ENCODE results near the gene BCL7C.
A peak's percentile ranks its signal among the peaks of the same experiment; 100 is the strongest.

Gene BCL7C

GRCh38 chr16:30925632-30925987 lies 31.7 kb upstream of the BCL7C start:
- Histone ChIP-seq H3K4me3 (ENCODE audit: low read length) (no peak overlapping the region), H3K9me3 (ENCODE audit: control insufficient read depth, insufficient read depth, low read length) (no peaks in the 10 kb centered on the region), H3K27ac (ENCODE audit: low read depth, low read length) (no peak overlapping the region), H3K36me3 (ENCODE audit: control insufficient read depth, low read length) (peaks cover 29% of the 10 kb centered on the region), H3K4me2 (ENCODE audit: low read length) (no peak overlapping the region), H4K20me1 (ENCODE audit: control insufficient read depth, insufficient read depth, low read depth, low read length) (no peaks in the 10 kb centered on the region), H3K27me3 (ENCODE audit: control insufficient read depth, low read length) (no peaks in the 10 kb centered on the region), H3K4me1 (ENCODE audit: control insufficient read depth, low read length) (peaks cover 33% of the 10 kb centered on the region), H3K79me2 (ENCODE audit: control insufficient read depth, low read length) (peaks cover 20% of the 10 kb centered on the region), H3F3A (ENCODE audit: control insufficient read depth, insufficient read depth) (peaks cover 4% of the 10 kb centered on the region; the same call in 1 of the 2 replicates), H3K9me2 (replicated peaks; ENCODE audit: control insufficient read depth, low read length) (no peaks in the 10 kb centered on the region)
- TF ChIP-seq EZH2phosphoT487 (IDR thresholded peaks at IDR 0.05; ENCODE audit: borderline replicate concordance, low read length) (no peak), CTCF (IDR thresholded peaks at IDR 0.05; ENCODE audit: low read depth, low read length, poor library complexity, severe bottlenecking) (no peak)

GRCh38 chr16:30924913-30925631 lies 31.2 kb upstream of the BCL7C start:
- Histone ChIP-seq H3K9me3 (ENCODE audit: control insufficient read depth, insufficient read depth, low read length) (no peaks in the 10 kb centered on the region), H3K27me3 (ENCODE audit: control insufficient read depth, low read length) (no peaks in the 10 kb centered on the region), H3K79me2 (ENCODE audit: control insufficient read depth, low read length) (peaks cover 20% of the 10 kb centered on the region), H3K4me3 (ENCODE audit: low read length) (peak overlapping the region; percentile 80), H3K4me2 (ENCODE audit: low read length) (peak overlapping the region; percentile 89), H4K20me1 (ENCODE audit: control insufficient read depth, insufficient read depth, low read depth, low read length) (no peaks in the 10 kb centered on the region), H3F3A (ENCODE audit: control insufficient read depth, insufficient read depth) (peaks cover 4% of the 10 kb centered on the region; the same call in 1 of the 2 replicates), H3K36me3 (ENCODE audit: control insufficient read depth, low read length) (peaks cover 24% of the 10 kb centered on the region), H3K27ac (ENCODE audit: low read depth, low read length) (0 out of 2 replicates have a peak overlapping the region, but pooled peaks have one; percentile 14), H3K4me1 (ENCODE audit: control insufficient read depth, low read length) (peaks cover 33% of the 10 kb centered on the region), H3K9me2 (replicated peaks; ENCODE audit: control insufficient read depth, low read length) (no peaks in the 10 kb centered on the region)
- TF ChIP-seq EZH2phosphoT487 (IDR thresholded peaks at IDR 0.05; ENCODE audit: borderline replicate concordance, low read length): no peak
- TF ChIP-seq CTCF (IDR thresholded peaks at IDR 0.05; ENCODE audit: low read depth, low read length, poor library complexity, severe bottlenecking): no peak

GRCh38 chr16:30924076-30924912 lies 30.4 kb upstream of the BCL7C start:
- H3K4me3 ChIP-seq (ENCODE audit: low read length): peak overlapping the region; percentile 80
- H3K27me3 ChIP-seq (ENCODE audit: control insufficient read depth, low read length): no peaks in the 10 kb centered on the region
- H3K9me2 ChIP-seq (replicated peaks; ENCODE audit: control insufficient read depth, low read length): no peaks in the 10 kb centered on the region
- peaks cover 33% of the 10 kb centered on the region for H3K4me1 ChIP-seq (ENCODE audit: control insufficient read depth, low read length)
- TF ChIP-seq CTCF (IDR thresholded peaks at IDR 0.05; ENCODE audit: low read depth, low read length, poor library complexity, severe bottlenecking) (no peak), EZH2phosphoT487 (IDR thresholded peaks at IDR 0.05; ENCODE audit: borderline replicate concordance, low read length) (no peak)
- peaks cover 20% of the 10 kb centered on the region for H3K79me2 ChIP-seq (ENCODE audit: control insufficient read depth, low read length)
- peak overlapping the region; percentile 89 for H3K4me2 ChIP-seq (ENCODE audit: low read length)
- no peaks in the 10 kb centered on the region for H3K9me3 ChIP-seq (ENCODE audit: control insufficient read depth, insufficient read depth, low read length)
- peaks cover 20% of the 10 kb centered on the region for H3K36me3 ChIP-seq (ENCODE audit: control insufficient read depth, low read length)
- no peaks in the 10 kb centered on the region for H4K20me1 ChIP-seq (ENCODE audit: control insufficient read depth, insufficient read depth, low read depth, low read length)
- peaks cover 4% of the 10 kb centered on the region; the same call in 1 of the 2 replicates for H3F3A ChIP-seq (ENCODE audit: control insufficient read depth, insufficient read depth)
- 0 out of 2 replicates have a peak overlapping the region, but pooled peaks have one; percentile 30 for H3K27ac ChIP-seq (ENCODE audit: low read depth, low read length)
